IPS-15b (cell line): ENCODE results near the gene LSM12.
"Not testable (repeated sequence)": the region's sequence is repeated elsewhere in the genome, so short reads cannot be mapped to it uniquely, and the experiment has no call there.

ENCODE experiments used
- H3K27me3 ChIP-seq: one replicate; pipeline ENCODE4 v1.6.1; 2013; ENCODE audit warnings: low read length; ENCODE audit not compliant: control insufficient read depth, insufficient read depth
- H3K36me3 ChIP-seq: one replicate; pipeline ENCODE4 v1.6.1; 2013; ENCODE audit warnings: low read length; ENCODE audit not compliant: control insufficient read depth, insufficient read depth
- H3K4me1 ChIP-seq: one replicate; pipeline ENCODE4 v1.6.1; 2013; ENCODE audit warnings: mild to moderate bottlenecking, low read length; ENCODE audit not compliant: control insufficient read depth, insufficient read depth
- H3K4me3 ChIP-seq: one replicate; pipeline ENCODE4 v1.5.1; 2013; ENCODE audit warnings: low read depth, low read length
- H3K9ac ChIP-seq: one replicate; pipeline ENCODE4 v1.6.1; 2013; ENCODE audit warnings: low read depth, mild to moderate bottlenecking, low read length
- H3K9me3 ChIP-seq: one replicate; pipeline ENCODE4 v1.6.1; 2013; ENCODE audit warnings: mild to moderate bottlenecking, low read length; ENCODE audit not compliant: control insufficient read depth, insufficient read depth

Gene LSM12

DNA sequence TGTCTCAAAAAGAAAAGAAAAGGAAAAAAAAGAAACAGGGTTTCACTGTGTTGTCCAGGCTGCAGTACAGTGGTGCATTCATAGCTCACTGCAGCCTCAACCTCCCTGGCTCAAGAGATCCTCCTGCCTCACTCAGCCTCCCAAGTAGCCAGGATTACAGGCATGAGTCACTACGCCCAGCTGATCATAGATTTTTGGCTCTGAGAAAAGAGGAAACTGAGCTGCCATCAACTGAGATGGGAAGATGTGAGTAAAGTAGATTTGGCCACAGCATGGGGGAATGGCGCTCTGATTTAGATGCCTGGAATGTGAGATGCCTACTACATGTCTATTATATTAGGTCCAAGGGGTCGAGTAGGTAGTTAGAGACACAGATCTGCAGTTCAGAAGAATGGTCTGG, 67.9 kb downstream of the LSM12 start:
- H3K4me3 ChIP-seq, result no peak overlapping the region
- H3K36me3 ChIP-seq, result no peaks in the 10 kb centered on the region
- H3K4me1 ChIP-seq, result no peaks in the 10 kb centered on the region
- no peak overlapping the region for H3K9ac ChIP-seq
- H3K27me3 ChIP-seq, result peaks cover 8% of the 10 kb centered on the region
- H3K9me3 ChIP-seq, result no peaks in the 10 kb centered on the region

GRCh38 chr17:43997180-43997579, 69.3 kb downstream of the LSM12 start:
- H3K4me3 ChIP-seq, H3K27me3 ChIP-seq, H3K4me1 ChIP-seq, H3K36me3 ChIP-seq, H3K9me3 ChIP-seq, H3K9ac ChIP-seq: not testable (repeated sequence)

GRCh38 chr17:43995150-43995471, 71.4 kb downstream of the LSM12 start:
- H3K27me3 ChIP-seq, result peaks cover 4% of the 10 kb centered on the region
- no peaks in the 10 kb centered on the region for H3K4me1 ChIP-seq
- H3K36me3 ChIP-seq, result no peaks in the 10 kb centered on the region
- H3K9me3 ChIP-seq, result no peaks in the 10 kb centered on the region
- no peak overlapping the region for H3K9ac ChIP-seq
- H3K4me3 ChIP-seq, result peak overlapping the region; percentile 59

DNA sequence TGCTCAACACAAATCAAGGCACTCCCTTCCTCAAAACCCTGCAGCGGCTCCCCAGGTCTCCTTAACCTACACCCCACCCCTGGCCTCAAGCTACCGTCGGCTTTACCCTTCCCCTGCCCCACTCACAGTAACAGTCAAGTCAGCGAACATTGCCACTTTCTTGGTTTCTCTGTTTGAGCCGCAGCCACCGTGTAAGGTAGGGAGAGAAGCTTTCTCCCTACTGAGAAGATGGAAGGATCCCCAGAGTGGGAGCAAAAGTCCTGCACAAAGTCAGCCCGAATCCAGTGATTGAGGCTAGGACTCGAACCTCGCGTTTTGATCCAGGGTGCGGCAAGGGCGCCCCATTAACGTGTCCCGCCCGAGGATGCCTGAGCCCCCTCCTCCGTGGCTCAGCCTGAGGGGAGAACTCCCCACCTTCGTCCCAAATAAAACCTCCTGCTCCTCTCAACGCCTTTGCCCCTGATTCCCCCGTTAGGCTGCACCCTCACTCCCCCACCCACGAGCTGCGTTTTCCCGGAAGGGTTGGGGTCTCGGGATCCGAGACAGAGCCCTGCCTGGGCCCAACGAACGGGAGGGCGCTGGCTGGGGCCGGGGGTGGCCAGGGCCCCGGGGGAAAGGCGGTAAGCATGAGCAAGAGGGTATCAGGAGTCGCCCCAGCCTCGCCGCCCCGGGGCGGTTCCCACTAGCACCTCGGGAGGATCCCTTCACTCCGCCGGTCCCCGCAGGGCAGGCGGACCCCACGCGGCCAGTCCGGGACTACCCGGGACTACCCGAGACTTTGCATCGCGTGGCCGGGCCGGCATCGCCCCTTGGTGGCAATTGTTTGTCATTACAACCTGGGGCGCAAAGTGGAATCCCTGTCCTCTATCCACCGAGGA, 72.0 kb downstream of the LSM12 start:
- Histone ChIP-seq H3K4me1 (no peaks in the 10 kb centered on the region), H3K27me3 (peaks cover 4% of the 10 kb centered on the region), H3K4me3 (peak overlapping the region; percentile 59), H3K36me3 (no peaks in the 10 kb centered on the region), H3K9me3 (no peaks in the 10 kb centered on the region), H3K9ac (peak overlapping the region; percentile 68)

GRCh38 chr17:43992641-43993040, 73.8 kb downstream of the LSM12 start:
- Histone ChIP-seq H3K36me3 (no peaks in the 10 kb centered on the region), H3K4me3 (no peak overlapping the region), H3K27me3 (peaks cover 4% of the 10 kb centered on the region), H3K9me3 (no peaks in the 10 kb centered on the region), H3K9ac (no peak overlapping the region), H3K4me1 (no peaks in the 10 kb centered on the region)

- Histone ChIP-seq H3K4me3 (no peak overlapping the region), H3K9me3 (no peaks in the 10 kb centered on the region), H3K4me1 (peaks cover 4% of the 10 kb centered on the region), H3K27me3 (peaks cover 4% of the 10 kb centered on the region), H3K36me3 (no peaks in the 10 kb centered on the region), H3K9ac (no peak overlapping the region)
These were observed 78.2 kb downstream of the LSM12 start for GRCh38 chr17:43988301-43988700.

DNA sequence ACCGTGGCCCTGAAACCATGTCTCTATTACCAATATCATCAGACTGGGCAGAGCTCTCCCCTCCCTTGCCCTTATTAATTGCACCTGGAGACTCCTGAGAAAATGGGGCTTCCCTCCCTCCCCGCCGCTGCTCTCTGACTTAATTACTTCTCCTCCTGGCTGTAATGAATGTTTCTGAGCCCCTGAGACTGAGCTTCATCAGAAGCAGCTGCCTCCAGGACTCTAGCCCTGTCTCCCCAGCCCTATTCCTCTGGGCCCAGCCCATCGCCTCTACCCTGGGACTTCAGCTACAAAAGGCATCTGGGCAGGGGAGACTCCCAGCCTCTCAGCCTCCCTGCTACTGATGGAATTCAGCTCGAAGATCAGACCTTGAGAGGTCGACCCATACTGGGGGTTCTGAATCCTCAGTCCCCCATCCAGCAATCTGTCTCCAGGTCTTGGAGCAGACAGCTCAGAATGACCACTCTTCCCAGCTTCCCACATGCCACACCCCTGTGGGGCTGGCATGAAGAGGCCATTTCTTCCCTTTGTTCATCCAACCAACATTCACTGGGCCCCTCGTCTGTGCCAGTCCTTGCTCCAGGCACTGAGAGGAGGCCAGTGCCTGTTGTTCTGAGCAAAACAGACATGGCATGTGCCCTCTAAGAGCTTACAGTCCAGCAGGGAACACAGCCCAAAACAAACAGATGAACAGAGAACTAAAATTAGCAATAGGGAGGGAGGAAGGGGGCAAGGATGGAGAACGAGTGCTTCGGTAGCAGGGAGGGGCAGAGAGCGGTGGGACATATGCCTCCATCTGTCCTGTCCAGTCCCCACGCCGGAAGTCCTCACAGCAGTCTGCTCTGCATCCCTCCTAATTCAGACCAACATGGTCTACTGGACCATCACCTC, 79.1 kb downstream of the LSM12 start:
- Histone ChIP-seq H3K4me3 (no peak overlapping the region), H3K4me1 (peaks cover 4% of the 10 kb centered on the region), H3K27me3 (peaks cover 12% of the 10 kb centered on the region), H3K9ac (no peak overlapping the region), H3K36me3 (no peaks in the 10 kb centered on the region), H3K9me3 (no peaks in the 10 kb centered on the region)

- no peak overlapping the region for H3K9ac ChIP-seq
- no peaks in the 10 kb centered on the region for H3K9me3 ChIP-seq
- H3K27me3 ChIP-seq, result peaks cover 18% of the 10 kb centered on the region
- no peaks in the 10 kb centered on the region for H3K36me3 ChIP-seq
- no peak overlapping the region for H3K4me3 ChIP-seq
- H3K4me1 ChIP-seq, result peaks cover 4% of the 10 kb centered on the region
These were observed 80.1 kb downstream of the LSM12 start for GRCh38 chr17:43986225-43986981.

DNA sequence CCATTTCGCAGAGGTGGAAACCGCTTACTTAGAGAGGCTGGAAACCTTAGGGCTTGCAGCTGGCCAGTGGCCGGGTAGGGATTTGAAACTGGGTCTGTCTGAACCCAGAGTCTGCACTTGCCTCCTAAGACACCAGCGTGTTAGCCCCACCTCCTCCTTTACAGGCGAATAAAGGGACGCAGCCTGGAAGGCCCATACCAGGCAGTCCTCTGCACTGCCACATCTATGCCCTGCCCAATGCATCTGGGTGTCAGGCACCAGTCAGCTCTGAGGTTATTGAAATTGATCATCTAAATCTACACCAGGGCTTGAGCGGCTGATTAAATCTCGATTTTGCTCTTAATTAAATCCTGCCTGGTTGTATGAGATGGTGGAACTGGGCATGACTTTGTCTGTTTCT, 82.0 kb downstream of the LSM12 start:
- Histone ChIP-seq H3K36me3 (no peaks in the 10 kb centered on the region), H3K27me3 (peaks cover 18% of the 10 kb centered on the region), H3K4me1 (peaks cover 4% of the 10 kb centered on the region), H3K9ac (no peak overlapping the region), H3K4me3 (peak overlapping the region; percentile 73), H3K9me3 (no peaks in the 10 kb centered on the region)
